H9 (cell line): ENCODE data around the gene BIRC6. TPM values are rescaled to one million over a fixed set of nuclear protein-coding genes. Genes with fewer than 3 reads are reported as not detected.
A peak's percentile ranks its signal among the peaks of the same experiment; 100 is the strongest.

ENCODE experiments used
- DNase-seq: peaks from one replicate; pipeline ENCODE4 v3.0.0-alpha.2; 2017
- H2AFZ ChIP-seq: one replicate; pipeline ENCODE4 v1.6.1; 2013; ENCODE audit warnings: mild to moderate bottlenecking, low read length, control low read depth, moderate library complexity
- H2AK5ac ChIP-seq: 2 replicates; pipeline ENCODE4 v1.6.1; 2013; ENCODE audit warnings: low read length, control low read depth, mixed read lengths; ENCODE audit not compliant: insufficient read length
- H2BK120ac ChIP-seq: one replicate; pipeline ENCODE4 v1.6.1; 2013; ENCODE audit warnings: low read depth, mild to moderate bottlenecking, low read length, control low read depth, inconsistent platforms; ENCODE audit not compliant: poor library complexity, severe bottlenecking
- H2BK12ac ChIP-seq: 2 replicates; pipeline ENCODE4 v1.6.1; 2013; ENCODE audit warnings: low read length, control low read depth, mixed read lengths, low read depth; ENCODE audit not compliant: insufficient read length
- H2BK15ac ChIP-seq: 2 replicates; pipeline ENCODE4 v1.6.1; 2013; ENCODE audit warnings: low read depth, low read length, control low read depth
- H2BK20ac ChIP-seq: one replicate; pipeline ENCODE4 v1.6.1; 2013; ENCODE audit warnings: low read depth, mild to moderate bottlenecking, low read length, control low read depth, inconsistent platforms; ENCODE audit not compliant: poor library complexity, severe bottlenecking
- H2BK5ac ChIP-seq: 2 replicates; pipeline ENCODE4 v1.6.1; 2013; ENCODE audit warnings: low read length, control low read depth, mixed read lengths; ENCODE audit not compliant: insufficient read length
- H3K14ac ChIP-seq: 2 replicates; pipeline ENCODE4 v1.6.1; 2013; ENCODE audit warnings: low read length, control low read depth; ENCODE audit not compliant: insufficient read depth
- H3K18ac ChIP-seq: 2 replicates; pipeline ENCODE4 v1.6.1; 2013; ENCODE audit warnings: low read depth, mild to moderate bottlenecking, mixed read lengths, low read length, control low read depth; ENCODE audit not compliant: insufficient read length
- H3K23ac ChIP-seq: 2 replicates; pipeline ENCODE4 v1.6.1; 2013; ENCODE audit warnings: low read length, control low read depth, mixed read lengths, low read depth; ENCODE audit not compliant: insufficient read length
- H3K23me2 ChIP-seq: 2 replicates; pipeline ENCODE4 v1.6.1; 2013; ENCODE audit warnings: low read depth, mild to moderate bottlenecking, mixed read lengths, low read length, control low read depth; ENCODE audit not compliant: insufficient read length, poor library complexity, severe bottlenecking
- H3K27ac ChIP-seq: 2 replicates; pipeline ENCODE4 v1.5.1; 2013; ENCODE audit warnings: low read length, control low read depth, mixed read lengths, low read depth; ENCODE audit not compliant: insufficient read length
- H3K27me3 ChIP-seq: 2 replicates; pipeline ENCODE4 v1.6.1; 2013; ENCODE audit warnings: low read length, control low read depth, inconsistent platforms; ENCODE audit not compliant: insufficient read depth
- H3K4ac ChIP-seq: 2 replicates; pipeline ENCODE4 v1.6.1; 2013; ENCODE audit warnings: low read depth, mild to moderate bottlenecking, control low read depth, inconsistent platforms, low read length, moderate library complexity
- H3K4me1 ChIP-seq: 2 replicates; pipeline ENCODE4 v1.6.1; 2013; ENCODE audit warnings: low read length, control low read depth, inconsistent platforms; ENCODE audit not compliant: insufficient read depth
- H3K4me2 ChIP-seq: 2 replicates; pipeline ENCODE4 v1.6.1; 2013; ENCODE audit warnings: low read length, control low read depth, mixed read lengths; ENCODE audit not compliant: insufficient read length, insufficient read depth
- H3K56ac ChIP-seq: 2 replicates; pipeline ENCODE4 v1.6.1; 2013; ENCODE audit warnings: low read depth, mild to moderate bottlenecking, mixed read lengths, low read length, control low read depth; ENCODE audit not compliant: insufficient read length
- H3K79me1 ChIP-seq: 2 replicates; pipeline ENCODE4 v1.6.1; 2013; ENCODE audit warnings: low read depth, mild to moderate bottlenecking, moderate library complexity, low read length, control low read depth, inconsistent platforms; ENCODE audit not compliant: insufficient read depth, poor library complexity, severe bottlenecking
- H3K79me2 ChIP-seq: 2 replicates; pipeline ENCODE4 v1.6.1; 2013; ENCODE audit warnings: low read length, control low read depth, inconsistent platforms; ENCODE audit not compliant: insufficient read depth
- H3K9ac ChIP-seq: 2 replicates; pipeline ENCODE4 v1.6.1; 2013; ENCODE audit warnings: low read length, control low read depth, mixed read lengths; ENCODE audit not compliant: insufficient read length; ENCODE audit errors: extremely low read depth
- H3K9me3 ChIP-seq: one replicate; pipeline ENCODE4 v1.6.1; 2013; ENCODE audit warnings: low read depth, low read length, inconsistent platforms; ENCODE audit not compliant: control insufficient read depth
- H3T11ph ChIP-seq: one replicate; pipeline ENCODE4 v1.6.1; 2013; ENCODE audit warnings: mild to moderate bottlenecking, low read length, control low read depth, inconsistent platforms
- H4K20me1 ChIP-seq: one replicate; pipeline ENCODE4 v1.6.1; 2013; ENCODE audit not compliant: control insufficient read depth, insufficient read length, insufficient read depth
- H4K5ac ChIP-seq: 2 replicates; pipeline ENCODE4 v1.6.1; 2013; ENCODE audit warnings: low read depth, mild to moderate bottlenecking, mixed read lengths, low read length, control low read depth; ENCODE audit not compliant: insufficient read length
- H4K8ac ChIP-seq: replicated peaks from 2 replicates; pipeline ENCODE4 v1.6.1; 2013; ENCODE audit warnings: low read length, control low read depth, mixed read lengths, low read depth; ENCODE audit not compliant: insufficient read length
- H4K91ac ChIP-seq: 2 replicates; pipeline ENCODE4 v1.6.1; 2013; ENCODE audit warnings: low read depth, mild to moderate bottlenecking, moderate library complexity, mixed read lengths, low read length, control low read depth; ENCODE audit not compliant: insufficient read length
- H3K27ac Mint-ChIP-seq, 3 experiments: 2 replicates in 2 of 3; 3 replicates in 1 of 3; pipeline ENCODE4 v1.8.0; 2020 to 2021; ENCODE audit warnings: mixed read lengths in 3 of 3, mild to moderate bottlenecking in 1 of 3, moderate library complexity in 1 of 3
- H3K27me3 Mint-ChIP-seq: 2 replicates; pipeline ENCODE4 v1.8.0; 2021; ENCODE audit warnings: low read depth, mild to moderate bottlenecking, moderate library complexity, mixed read lengths
- H3K36me3 Mint-ChIP-seq, 3 experiments: 2 replicates in 2 of 3; 3 replicates in 1 of 3; pipeline ENCODE4 v1.8.0; 2020 to 2021; ENCODE audit warnings: low read depth in 3 of 3, mixed read lengths in 3 of 3; ENCODE audit not compliant: insufficient read depth in 1 of 3
- H3K4me1 Mint-ChIP-seq, 2 experiments: 2 replicates each; pipeline ENCODE4 v1.8.0; 2020; ENCODE audit warnings: mixed read lengths in 2 of 2
- H3K4me3 Mint-ChIP-seq, 2 experiments: 2 replicates in 1 of 2; 3 replicates in 1 of 2; pipeline ENCODE4 v1.8.0; 2020 to 2021; ENCODE audit warnings: mild to moderate bottlenecking in 2 of 2, mixed read lengths in 2 of 2, moderate library complexity in 1 of 2
- H3K9me3 Mint-ChIP-seq, 2 experiments: 2 replicates in 1 of 2; 3 replicates in 1 of 2; pipeline ENCODE4 v1.8.0; 2020; ENCODE audit warnings: mild to moderate bottlenecking in 2 of 2, mixed read lengths in 2 of 2, moderate library complexity in 1 of 2
- WGBS: extraction: QIAGEN DNeasy Blood & Tissue Kit; methylation state at CpG from one replicate; pipeline ENCODE4 v1.1.7; 2013; ENCODE audit warnings: missing lambda C conversion rate, low lambda C conversion rate, mixed read lengths; ENCODE audit not compliant: insufficient read length; ENCODE audit errors: extremely low coverage; 5-methylcytosine and 5-hydroxymethylcytosine counted together
- total RNA-seq: library from RNA; stranded (reverse); gene quantifications from 2 replicates; pipeline ENCODE4 v1.2.1, GENCODE V29; 2021
- TF ChIP-seq, protein P1 (sequence below): fragments of 200-600 bp; sonication (generic); conservative IDR thresholded peaks from 3 replicates; pipeline ENCODE4 v1.8.0; 2021; ENCODE audit warnings: antibody characterized with exemption, mild to moderate bottlenecking

The BIRC6 gene
- total RNA-seq, 1 experiment from 2014 or later = 78.8 TPM

DNA sequence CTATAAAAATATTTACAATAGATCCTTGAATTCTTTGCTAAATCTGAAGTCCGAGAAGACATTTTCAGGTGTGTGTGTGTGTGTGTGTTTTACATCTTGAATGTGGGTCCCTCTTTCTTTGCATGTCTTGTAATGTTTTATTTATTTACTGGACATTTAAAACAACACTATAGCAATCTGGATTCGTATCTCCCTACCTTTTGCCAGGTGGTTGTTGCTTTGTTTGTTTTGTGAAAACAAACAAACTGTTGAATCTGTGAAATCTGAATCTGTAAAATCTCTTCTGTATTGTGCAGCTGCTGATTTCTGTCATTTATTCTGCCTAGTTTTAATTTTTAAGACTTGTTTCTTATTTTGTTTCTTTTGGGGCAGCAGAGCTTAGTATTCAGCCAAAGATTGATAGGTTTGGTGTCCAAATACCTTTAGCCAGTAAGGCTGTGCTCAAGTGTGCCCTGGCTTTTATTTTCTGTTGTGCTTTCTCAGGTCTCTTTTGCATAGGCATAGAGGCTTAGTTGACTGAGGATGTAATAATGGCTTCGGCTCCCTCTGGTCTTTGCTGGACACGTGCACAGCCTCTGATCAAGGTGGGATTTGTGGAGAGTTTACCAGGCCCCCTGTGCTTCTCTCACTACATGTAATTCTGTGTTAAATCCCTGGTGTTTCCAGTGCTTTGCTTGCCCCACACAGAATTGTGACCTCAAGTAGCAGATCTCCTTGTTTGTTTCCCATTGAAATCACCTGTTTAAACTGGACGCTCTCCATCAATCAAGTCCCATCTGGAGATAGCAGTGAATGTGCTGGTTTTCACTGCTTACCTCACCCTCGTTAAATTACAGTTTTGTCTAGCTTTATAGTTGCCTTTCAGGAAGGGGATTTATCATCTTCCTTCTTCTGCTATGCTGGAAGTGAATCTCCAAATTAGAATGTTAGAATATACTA, 71.1 kb downstream of the BIRC6 start:
- H3K27ac ChIP-seq = no peak overlapping the region
- Mint-ChIP-seq H3K4me1 (peaks cover 7 to 9% of the 10 kb centered on the region in 2 experiments), H3K27ac (peak overlapping the region in 2 of 3 experiments; percentile 41 to 64; a peak in 3 of 7 replicates), H3K36me3 (peaks cover 3 to 19% (median 9%) of the 10 kb centered on the region in 3 experiments; a peak in 6 of 7 replicates), H3K27me3 (no peaks in the 10 kb centered on the region), H3K4me3 (no peak overlapping the region), H3K9me3 (no peaks in the 10 kb centered on the region)
- no peak overlapping the region for H2AK5ac ChIP-seq
- H3K18ac ChIP-seq = no peak overlapping the region
- H3K56ac ChIP-seq = no peak overlapping the region
- no peak overlapping the region for H4K8ac ChIP-seq
- no peaks in the 10 kb centered on the region for H4K20me1 ChIP-seq
- peaks cover 12% of the 10 kb centered on the region; the same call in 1 of the 2 replicates for H3K79me2 ChIP-seq
- no peak overlapping the region for H2BK12ac ChIP-seq
- WGBS = no CpG with 5 or more reads among the region's 6 CpGs
- H3K9me3 ChIP-seq = no peaks in the 10 kb centered on the region
- H3T11ph ChIP-seq = no peak overlapping the region
- H3K79me1 ChIP-seq = peaks cover 10% of the 10 kb centered on the region
- H2BK15ac ChIP-seq = no peak overlapping the region
- H3K4me2 ChIP-seq = no peak overlapping the region
- H2AFZ ChIP-seq = no peak overlapping the region
- no peak overlapping the region for H2BK5ac ChIP-seq
- no peak overlapping the region for H4K91ac ChIP-seq
- no peak overlapping the region for H4K5ac ChIP-seq
- no peak overlapping the region for H3K9ac ChIP-seq
- H3K23me2 ChIP-seq = no peaks in the 10 kb centered on the region
- H3K4ac ChIP-seq = no peak overlapping the region
- no peak overlapping the region for H3K23ac ChIP-seq
- TF ChIP-seq, protein P1, sequence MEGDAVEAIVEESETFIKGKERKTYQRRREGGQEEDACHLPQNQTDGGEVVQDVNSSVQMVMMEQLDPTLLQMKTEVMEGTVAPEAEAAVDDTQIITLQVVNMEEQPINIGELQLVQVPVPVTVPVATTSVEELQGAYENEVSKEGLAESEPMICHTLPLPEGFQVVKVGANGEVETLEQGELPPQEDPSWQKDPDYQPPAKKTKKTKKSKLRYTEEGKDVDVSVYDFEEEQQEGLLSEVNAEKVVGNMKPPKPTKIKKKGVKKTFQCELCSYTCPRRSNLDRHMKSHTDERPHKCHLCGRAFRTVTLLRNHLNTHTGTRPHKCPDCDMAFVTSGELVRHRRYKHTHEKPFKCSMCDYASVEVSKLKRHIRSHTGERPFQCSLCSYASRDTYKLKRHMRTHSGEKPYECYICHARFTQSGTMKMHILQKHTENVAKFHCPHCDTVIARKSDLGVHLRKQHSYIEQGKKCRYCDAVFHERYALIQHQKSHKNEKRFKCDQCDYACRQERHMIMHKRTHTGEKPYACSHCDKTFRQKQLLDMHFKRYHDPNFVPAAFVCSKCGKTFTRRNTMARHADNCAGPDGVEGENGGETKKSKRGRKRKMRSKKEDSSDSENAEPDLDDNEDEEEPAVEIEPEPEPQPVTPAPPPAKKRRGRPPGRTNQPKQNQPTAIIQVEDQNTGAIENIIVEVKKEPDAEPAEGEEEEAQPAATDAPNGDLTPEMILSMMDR = no peak
- no peak overlapping the region for H2BK120ac ChIP-seq
- no peaks in the 10 kb centered on the region for H3K27me3 ChIP-seq
- DNase-seq = no peak
- H3K4me1 ChIP-seq = no peaks in the 10 kb centered on the region
- no peak overlapping the region for H3K14ac ChIP-seq
- no peak overlapping the region for H2BK20ac ChIP-seq
